ENCODE results near the gene AHCTF1.
A peak's percentile ranks its signal among the peaks of the same experiment; 100 is the strongest.

AHCTF1 gene, protein sequence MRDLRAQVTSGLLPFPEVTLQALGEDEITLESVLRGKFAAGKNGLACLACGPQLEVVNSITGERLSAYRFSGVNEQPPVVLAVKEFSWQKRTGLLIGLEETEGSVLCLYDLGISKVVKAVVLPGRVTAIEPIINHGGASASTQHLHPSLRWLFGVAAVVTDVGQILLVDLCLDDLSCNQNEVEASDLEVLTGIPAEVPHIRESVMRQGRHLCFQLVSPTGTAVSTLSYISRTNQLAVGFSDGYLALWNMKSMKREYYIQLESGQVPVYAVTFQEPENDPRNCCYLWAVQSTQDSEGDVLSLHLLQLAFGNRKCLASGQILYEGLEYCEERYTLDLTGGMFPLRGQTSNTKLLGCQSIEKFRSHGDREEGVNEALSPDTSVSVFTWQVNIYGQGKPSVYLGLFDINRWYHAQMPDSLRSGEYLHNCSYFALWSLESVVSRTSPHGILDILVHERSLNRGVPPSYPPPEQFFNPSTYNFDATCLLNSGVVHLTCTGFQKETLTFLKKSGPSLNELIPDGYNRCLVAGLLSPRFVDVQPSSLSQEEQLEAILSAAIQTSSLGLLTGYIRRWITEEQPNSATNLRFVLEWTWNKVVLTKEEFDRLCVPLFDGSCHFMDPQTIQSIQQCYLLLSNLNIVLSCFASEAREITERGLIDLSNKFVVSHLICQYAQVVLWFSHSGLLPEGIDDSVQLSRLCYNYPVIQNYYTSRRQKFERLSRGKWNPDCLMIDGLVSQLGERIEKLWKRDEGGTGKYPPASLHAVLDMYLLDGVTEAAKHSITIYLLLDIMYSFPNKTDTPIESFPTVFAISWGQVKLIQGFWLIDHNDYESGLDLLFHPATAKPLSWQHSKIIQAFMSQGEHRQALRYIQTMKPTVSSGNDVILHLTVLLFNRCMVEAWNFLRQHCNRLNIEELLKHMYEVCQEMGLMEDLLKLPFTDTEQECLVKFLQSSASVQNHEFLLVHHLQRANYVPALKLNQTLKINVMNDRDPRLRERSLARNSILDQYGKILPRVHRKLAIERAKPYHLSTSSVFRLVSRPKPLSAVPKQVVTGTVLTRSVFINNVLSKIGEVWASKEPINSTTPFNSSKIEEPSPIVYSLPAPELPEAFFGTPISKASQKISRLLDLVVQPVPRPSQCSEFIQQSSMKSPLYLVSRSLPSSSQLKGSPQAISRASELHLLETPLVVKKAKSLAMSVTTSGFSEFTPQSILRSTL (N-terminal part only)

DNA sequence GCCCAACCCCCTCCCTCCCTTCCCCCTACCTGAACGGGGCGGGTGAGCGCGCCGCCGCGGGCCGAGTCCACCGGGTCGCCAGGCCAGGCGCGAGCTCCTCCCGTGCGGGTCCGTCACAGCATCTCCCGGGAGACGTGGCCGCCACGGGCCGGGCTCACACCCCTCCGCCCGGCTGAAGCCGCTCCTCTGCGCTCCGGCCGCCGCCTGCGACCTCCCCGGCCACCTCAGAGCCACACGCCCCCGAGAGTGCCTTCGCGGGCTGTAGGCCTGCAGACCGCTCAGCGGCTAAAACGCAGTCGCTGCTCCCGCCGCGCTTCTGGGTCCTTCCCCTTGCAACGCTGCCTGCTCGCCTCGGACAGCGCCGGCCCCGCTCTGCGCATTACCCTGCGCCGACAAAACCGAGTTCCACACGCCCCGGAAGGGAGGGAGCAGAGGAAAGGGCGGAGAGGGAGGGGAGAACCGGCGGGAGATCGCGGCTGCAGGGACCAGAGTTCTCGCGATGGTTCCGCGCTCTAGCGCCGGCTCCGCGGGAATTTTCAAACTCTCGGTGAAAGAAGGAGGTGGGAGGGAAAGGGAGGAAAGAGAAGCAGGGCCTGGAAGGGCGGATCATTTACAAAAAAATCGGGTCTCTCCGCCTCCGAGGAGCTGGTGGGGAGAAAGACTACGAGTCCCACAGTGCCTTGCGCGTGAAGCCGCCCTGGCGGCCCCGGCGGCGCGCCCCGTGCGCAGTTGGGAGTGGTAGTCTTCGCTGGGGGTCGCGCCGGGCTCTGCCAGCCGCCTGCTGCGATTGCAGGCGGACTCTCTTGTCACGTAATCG lies at the start of gene AHCTF1:
Gene AHCTF1 (minus strand): TSS at position 400 of the 817 bp plus-strand sequence. CDS start 13,578 bp downstream, outside the sequence.
- no peaks in the 10 kb centered on the region for H3K27me3 Mint-ChIP-seq
- H3K4me3 Mint-ChIP-seq: peak within 1 kb of the TSS; percentile 98
- peak within 1 kb of the TSS; percentile 99 for H3K27ac Mint-ChIP-seq
- H3K9me3 Mint-ChIP-seq: no peaks in the 10 kb centered on the region
- ATAC-seq (peak; percentile 95), DNase-seq (peak; percentile 96 to 97)
- H3K4me1 Mint-ChIP-seq: peaks cover 41% of the 10 kb centered on the region

GRCh38 chr1:246978785-246979184 lies 47.0 kb upstream of the AHCTF1 start:
- Mint-ChIP-seq H3K9me3 (peaks cover 21 to 39% of the 10 kb centered on the region in 2 donors), H3K27me3 (no peaks in the 10 kb centered on the region), H3K4me1 (no peaks in the 10 kb centered on the region), H3K4me3 (no peak overlapping the region), H3K27ac (no peak overlapping the region)
- no peak for DNase-seq
- no peak for ATAC-seq

DNA sequence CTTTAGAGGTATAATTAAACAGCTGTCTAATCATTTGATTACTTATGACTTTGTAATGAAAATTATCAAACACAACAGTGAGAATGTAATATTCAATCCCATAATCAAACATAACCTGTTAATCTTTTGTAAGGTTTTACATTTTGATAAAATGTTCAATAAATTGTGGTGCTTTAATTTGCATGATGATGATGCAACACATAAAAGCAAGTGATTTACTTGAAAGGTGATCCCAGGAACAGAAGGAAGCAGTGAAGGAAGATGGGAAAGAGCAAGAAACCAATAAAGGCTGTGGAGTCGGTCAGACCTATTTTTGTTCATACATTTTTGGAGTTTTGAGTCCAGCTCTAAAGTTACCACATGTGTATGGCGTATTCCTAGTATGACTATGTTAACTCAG lies 46.5 kb upstream of the AHCTF1 start:
- Mint-ChIP-seq H3K4me3 (no peak overlapping the region), H3K9me3 (peaks cover 18 to 34% of the 10 kb centered on the region in 2 donors), H3K27me3 (no peaks in the 10 kb centered on the region), H3K27ac (no peak overlapping the region), H3K4me1 (no peaks in the 10 kb centered on the region)
- ATAC-seq: no peak
- DNase-seq: no peak

DNA sequence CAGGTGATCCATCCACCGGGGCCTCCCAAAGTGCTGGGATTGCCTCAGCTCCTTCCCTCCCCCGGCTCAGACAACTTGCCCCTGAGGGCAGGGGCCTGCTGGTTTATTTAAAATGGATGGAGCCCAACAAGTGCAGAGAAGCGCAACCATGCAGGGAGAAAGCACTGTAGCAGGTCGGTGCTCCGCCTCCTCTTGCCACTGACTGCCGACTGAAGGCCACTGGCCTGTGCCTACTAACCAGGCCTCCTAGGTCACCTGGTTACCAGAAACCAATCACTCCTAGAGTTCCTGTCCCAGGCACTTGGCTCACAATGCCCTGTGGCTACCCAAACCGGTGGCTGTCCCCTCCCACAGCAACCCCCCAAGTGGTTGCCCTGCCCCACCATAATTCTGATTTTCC lies 40.2 kb upstream of the AHCTF1 start:
- Mint-ChIP-seq H3K27ac (no peak overlapping the region), H3K4me1 (no peaks in the 10 kb centered on the region), H3K9me3 (peaks cover 9 to 23% of the 10 kb centered on the region in 2 donors), H3K4me3 (no peak overlapping the region), H3K27me3 (no peaks in the 10 kb centered on the region)
- no peak for ATAC-seq
- DNase-seq: no peak

- H3K9me3 Mint-ChIP-seq: peaks cover 6 to 31% of the 10 kb centered on the region in 2 donors
- ATAC-seq (no peak), DNase-seq (peak; percentile 39 to 50)
- H3K27me3 Mint-ChIP-seq: no peaks in the 10 kb centered on the region
- H3K4me1 Mint-ChIP-seq: no peaks in the 10 kb centered on the region
- no peak overlapping the region for H3K27ac Mint-ChIP-seq
- no peak overlapping the region for H3K4me3 Mint-ChIP-seq
Observed at GRCh38 chr1:246971090-246971721, 39.5 kb upstream of the AHCTF1 start.

- Mint-ChIP-seq H3K9me3 (peaks cover 6 to 32% of the 10 kb centered on the region in 2 donors), H3K27ac (no peak overlapping the region), H3K4me1 (no peaks in the 10 kb centered on the region), H3K4me3 (no peak overlapping the region), H3K27me3 (no peaks in the 10 kb centered on the region)
- DNase-seq: no peak
- ATAC-seq: no peak
Observed at GRCh38 chr1:246969621-246970020, 37.9 kb upstream of the AHCTF1 start.

DNA sequence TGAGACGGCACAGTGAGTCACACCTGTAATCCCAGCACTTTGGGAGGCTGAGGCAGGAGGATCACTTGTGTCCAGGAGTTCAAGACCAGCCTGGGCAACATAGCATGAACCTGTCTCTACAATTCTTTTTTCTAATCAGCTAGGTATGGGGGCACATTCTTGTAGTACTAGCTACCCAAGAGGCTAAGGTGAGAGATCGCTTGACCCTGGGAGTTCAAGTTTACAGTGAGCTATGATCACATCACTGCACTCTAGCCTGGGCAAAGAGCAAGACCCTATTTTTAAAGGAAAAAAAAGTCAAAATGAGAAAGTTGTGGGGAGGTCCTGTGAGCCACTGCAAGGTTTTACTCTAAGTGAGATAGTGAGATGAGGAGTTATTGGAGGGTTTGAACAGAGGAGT lies 34.8 kb upstream of the AHCTF1 start:
- Mint-ChIP-seq H3K4me3 (no peak overlapping the region), H3K4me1 (no peaks in the 10 kb centered on the region), H3K27me3 (no peaks in the 10 kb centered on the region), H3K27ac (no peak overlapping the region), H3K9me3 (peaks cover 6 to 32% of the 10 kb centered on the region in 2 donors)
- DNase-seq (no peak), ATAC-seq (no peak)

DNA sequence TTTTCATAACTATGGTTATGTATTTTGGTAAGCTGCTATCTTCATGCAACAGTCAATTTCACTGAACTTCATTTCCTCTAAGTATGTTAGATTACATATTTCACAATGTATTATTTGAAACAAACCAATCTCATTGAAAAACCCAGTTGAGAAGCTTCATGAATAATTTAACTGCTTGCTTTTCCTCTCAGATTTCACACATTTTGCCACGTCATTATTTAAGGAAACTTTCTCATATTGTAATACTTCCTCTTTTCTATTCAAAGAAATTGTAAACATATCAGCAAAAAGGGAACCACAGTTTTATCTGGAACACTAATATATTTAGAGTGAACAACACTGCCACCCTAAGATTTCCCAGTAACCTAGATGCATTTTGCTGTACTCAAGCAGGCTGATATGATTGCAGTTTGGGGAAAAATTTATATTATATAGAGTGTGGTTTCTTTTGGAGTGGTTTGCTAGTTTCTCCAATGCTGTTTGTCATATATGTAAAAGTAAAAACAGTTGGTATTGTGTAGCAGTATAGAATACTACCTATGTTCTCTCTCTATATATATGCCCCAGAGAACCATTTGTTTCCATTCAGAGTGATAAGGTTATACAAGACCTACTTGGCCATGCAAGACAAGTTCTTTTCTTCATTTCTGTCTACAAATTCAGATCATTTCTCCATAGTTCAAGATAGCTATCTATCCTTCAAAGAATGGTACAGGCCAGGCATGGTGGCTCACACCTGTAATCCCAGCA lies 28.4 kb upstream of the AHCTF1 start:
- no peak for ATAC-seq
- H3K27ac Mint-ChIP-seq: no peak overlapping the region
- no peaks in the 10 kb centered on the region for H3K27me3 Mint-ChIP-seq
- H3K9me3 Mint-ChIP-seq: no peaks in the 10 kb centered on the region
- peaks cover 6% of the 10 kb centered on the region for H3K4me1 Mint-ChIP-seq
- H3K4me3 Mint-ChIP-seq: no peak overlapping the region
- DNase-seq: no peak

- Mint-ChIP-seq H3K4me3 (no peak overlapping the region), H3K9me3 (no peaks in the 10 kb centered on the region), H3K4me1 (no peaks in the 10 kb centered on the region), H3K27ac (no peak overlapping the region), H3K27me3 (no peaks in the 10 kb centered on the region)
- no peak for DNase-seq
- no peak for ATAC-seq
Observed at GRCh38 chr1:246954126-246954525, 22.4 kb upstream of the AHCTF1 start.

GRCh38 chr1:246951413-246951812 lies 19.7 kb upstream of the AHCTF1 start:
- Mint-ChIP-seq H3K27ac (no peak overlapping the region), H3K27me3 (no peaks in the 10 kb centered on the region), H3K4me1 (no peaks in the 10 kb centered on the region), H3K4me3 (no peak overlapping the region), H3K9me3 (no peaks in the 10 kb centered on the region)
- DNase-seq (no peak), ATAC-seq (no peak)

GRCh38 chr1:246949956-246950355 lies 18.2 kb upstream of the AHCTF1 start:
- H3K4me3 Mint-ChIP-seq: no peak overlapping the region
- no peaks in the 10 kb centered on the region for H3K27me3 Mint-ChIP-seq
- no peak overlapping the region for H3K27ac Mint-ChIP-seq
- H3K4me1 Mint-ChIP-seq: no peaks in the 10 kb centered on the region
- no peaks in the 10 kb centered on the region for H3K9me3 Mint-ChIP-seq
- ATAC-seq (no peak), DNase-seq (no peak)

DNA sequence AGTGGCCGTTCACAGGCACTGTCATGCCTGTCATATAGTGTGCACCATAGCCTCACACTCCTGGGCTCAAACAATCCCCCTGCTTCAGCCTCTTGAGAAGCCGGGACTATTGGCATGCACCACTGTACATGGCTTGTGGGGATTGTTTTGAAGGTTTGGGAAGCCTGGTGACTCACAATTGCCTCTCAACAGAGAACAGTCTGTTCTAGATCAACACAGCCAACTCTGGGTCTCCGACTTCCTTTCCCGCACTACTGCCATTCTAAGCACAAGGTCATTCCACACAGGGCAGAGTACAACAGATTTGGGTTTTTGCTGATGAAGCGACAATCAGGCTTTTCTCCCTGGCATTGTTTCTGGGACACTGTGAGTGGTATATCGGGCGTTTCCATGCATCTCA lies 15.5 kb upstream of the AHCTF1 start:
- ATAC-seq: no peak
- Mint-ChIP-seq H3K27ac (no peak overlapping the region), H3K4me1 (no peaks in the 10 kb centered on the region), H3K4me3 (no peak overlapping the region), H3K27me3 (no peaks in the 10 kb centered on the region), H3K9me3 (no peaks in the 10 kb centered on the region)
- no peak for DNase-seq

DNA sequence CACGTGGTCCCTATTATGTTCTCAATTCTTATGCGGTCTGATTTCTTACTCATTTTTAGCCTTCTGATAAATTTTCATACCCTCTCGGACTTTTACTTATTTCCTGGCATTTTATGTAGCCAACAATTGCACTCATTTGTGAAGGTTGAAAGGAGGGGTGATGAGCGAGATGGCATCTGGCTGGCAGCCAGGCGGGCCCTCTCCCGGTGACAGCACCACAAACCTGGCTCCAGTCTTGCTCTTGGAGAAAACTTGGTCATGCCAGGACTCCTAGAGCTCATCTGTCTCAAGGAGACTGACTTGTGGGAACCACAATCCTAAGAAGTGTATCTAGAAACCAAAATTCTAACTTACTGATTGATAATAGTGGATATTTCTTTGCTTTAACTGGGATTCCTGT lies 14.6 kb upstream of the AHCTF1 start:
- ATAC-seq (no peak), DNase-seq (no peak)
- Mint-ChIP-seq H3K27ac (no peak overlapping the region), H3K4me3 (no peak overlapping the region), H3K9me3 (no peaks in the 10 kb centered on the region), H3K27me3 (no peaks in the 10 kb centered on the region), H3K4me1 (no peaks in the 10 kb centered on the region)

DNA sequence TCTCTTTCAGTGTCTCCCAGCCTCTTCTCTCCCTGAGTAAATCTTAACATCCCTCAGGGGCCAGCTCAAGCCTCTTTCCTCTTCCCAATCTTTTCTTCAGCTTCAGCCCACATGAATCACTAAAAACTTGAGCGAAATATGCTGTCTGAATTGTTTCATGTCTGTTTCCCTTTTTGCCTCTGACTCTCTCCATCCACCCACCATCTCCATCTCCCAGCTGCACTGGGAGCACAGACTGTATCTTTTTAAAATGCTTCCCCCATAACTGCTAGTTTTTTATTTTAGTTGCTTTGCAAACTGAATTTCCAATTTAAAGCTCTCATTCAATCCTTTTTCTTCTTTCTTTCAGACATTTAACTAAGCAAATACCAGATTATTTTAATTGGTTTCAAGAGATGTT lies 3.0 kb upstream of the AHCTF1 start:
- Mint-ChIP-seq H3K27ac (no peak overlapping the region), H3K9me3 (no peaks in the 10 kb centered on the region), H3K4me3 (no peak overlapping the region), H3K4me1 (peaks cover 25% of the 10 kb centered on the region), H3K27me3 (no peaks in the 10 kb centered on the region)
- DNase-seq: no peak
- ATAC-seq: no peak
